22Rv1 (cell line): ENCODE measurements around the gene IFT122.

Source experiments
- CTCF ChIP-seq: fragments of 450-650 bp; IDR thresholded peaks from 2 replicates; pipeline ENCODE4 v1.5.1; 2017; ENCODE audit warnings: mild to moderate bottlenecking
- ZFX ChIP-seq: fragments of 450-650 bp; IDR thresholded peaks from 2 replicates; pipeline ENCODE4 v1.6.1; 2017; ENCODE audit warnings: antibody characterized with exemption, borderline replicate concordance

DNA sequence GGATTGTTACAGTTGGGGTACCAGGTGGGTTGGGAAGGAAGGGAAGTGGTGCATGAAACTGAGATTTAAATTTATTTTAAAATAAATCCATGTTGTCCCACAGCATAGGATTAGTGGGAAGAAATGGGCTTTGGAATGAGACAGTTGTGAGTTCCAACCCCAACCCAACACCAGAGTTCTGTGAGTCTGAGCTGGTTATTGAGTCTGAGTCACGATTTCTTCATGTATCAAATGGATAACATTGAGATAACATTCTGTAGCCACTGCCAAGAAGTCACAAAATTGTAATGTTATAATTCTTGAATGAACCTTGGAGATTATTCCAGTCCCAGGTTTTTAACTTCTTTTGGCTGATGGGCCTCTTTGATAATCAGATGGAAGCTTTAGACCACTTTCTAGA lies 13.7 kb downstream of the IFT122 start:
- TF ChIP-seq CTCF (no peak), ZFX (no peak)
